ENCODE data around the gene RUFY3.

GRCh38 chr4:70714079-70714887, 7.5 kb upstream of the RUFY3 start:
- peak; percentile 88 for TF ChIP-seq MAX (IDR thresholded peaks at IDR 0.05)
- TF ChIP-seq, protein P1, sequence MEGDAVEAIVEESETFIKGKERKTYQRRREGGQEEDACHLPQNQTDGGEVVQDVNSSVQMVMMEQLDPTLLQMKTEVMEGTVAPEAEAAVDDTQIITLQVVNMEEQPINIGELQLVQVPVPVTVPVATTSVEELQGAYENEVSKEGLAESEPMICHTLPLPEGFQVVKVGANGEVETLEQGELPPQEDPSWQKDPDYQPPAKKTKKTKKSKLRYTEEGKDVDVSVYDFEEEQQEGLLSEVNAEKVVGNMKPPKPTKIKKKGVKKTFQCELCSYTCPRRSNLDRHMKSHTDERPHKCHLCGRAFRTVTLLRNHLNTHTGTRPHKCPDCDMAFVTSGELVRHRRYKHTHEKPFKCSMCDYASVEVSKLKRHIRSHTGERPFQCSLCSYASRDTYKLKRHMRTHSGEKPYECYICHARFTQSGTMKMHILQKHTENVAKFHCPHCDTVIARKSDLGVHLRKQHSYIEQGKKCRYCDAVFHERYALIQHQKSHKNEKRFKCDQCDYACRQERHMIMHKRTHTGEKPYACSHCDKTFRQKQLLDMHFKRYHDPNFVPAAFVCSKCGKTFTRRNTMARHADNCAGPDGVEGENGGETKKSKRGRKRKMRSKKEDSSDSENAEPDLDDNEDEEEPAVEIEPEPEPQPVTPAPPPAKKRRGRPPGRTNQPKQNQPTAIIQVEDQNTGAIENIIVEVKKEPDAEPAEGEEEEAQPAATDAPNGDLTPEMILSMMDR (IDR thresholded peaks at IDR 0.05; ENCODE audit: low read depth, low read length, missing input control) = no peak
- peak; percentile 80 for TF ChIP-seq SP1 (IDR thresholded peaks at IDR 0.05)
